ENCODE data around the gene CLEC4M. TPM values are rescaled to one million over a fixed set of nuclear protein-coding genes. Genes with fewer than 3 reads are reported as not detected.

CLEC4M gene
- total RNA-seq, 1 donor from 2014 or later = not detected

- Mint-ChIP-seq H3K4me1 (ENCODE audit: low read depth) (no peaks in the 10 kb centered on the region), H3K27me3 (ENCODE audit: insufficient read depth) (peaks cover 11% of the 10 kb centered on the region), H3K4me3 (no peak overlapping the region), H3K36me3 (ENCODE audit: low read depth) (no peaks in the 10 kb centered on the region), H3K9me3 (peaks cover 7% of the 10 kb centered on the region), H3K27ac (no peak overlapping the region)
- intact Hi-C loops (cut with micrococcal nuclease) = no loop called here
- no peak for DNase-seq (ENCODE audit: low spot score)
These were observed 3.5 kb downstream of the CLEC4M start for GRCh38 chr19:7766535-7766934.

- intact Hi-C loops (cut with micrococcal nuclease) = no loop called here
- peaks cover 11% of the 10 kb centered on the region for H3K27me3 Mint-ChIP-seq (ENCODE audit: insufficient read depth)
- no peaks in the 10 kb centered on the region for H3K36me3 Mint-ChIP-seq (ENCODE audit: low read depth)
- no peak overlapping the region for H3K27ac Mint-ChIP-seq
- H3K4me1 Mint-ChIP-seq (ENCODE audit: low read depth) = peaks cover 6% of the 10 kb centered on the region
- H3K4me3 Mint-ChIP-seq = no peak overlapping the region
- peaks cover 2% of the 10 kb centered on the region for H3K9me3 Mint-ChIP-seq
- no peak for DNase-seq (ENCODE audit: low spot score)
These were observed 4.4 kb downstream of the CLEC4M start for GRCh38 chr19:7767487-7767886.

DNA sequence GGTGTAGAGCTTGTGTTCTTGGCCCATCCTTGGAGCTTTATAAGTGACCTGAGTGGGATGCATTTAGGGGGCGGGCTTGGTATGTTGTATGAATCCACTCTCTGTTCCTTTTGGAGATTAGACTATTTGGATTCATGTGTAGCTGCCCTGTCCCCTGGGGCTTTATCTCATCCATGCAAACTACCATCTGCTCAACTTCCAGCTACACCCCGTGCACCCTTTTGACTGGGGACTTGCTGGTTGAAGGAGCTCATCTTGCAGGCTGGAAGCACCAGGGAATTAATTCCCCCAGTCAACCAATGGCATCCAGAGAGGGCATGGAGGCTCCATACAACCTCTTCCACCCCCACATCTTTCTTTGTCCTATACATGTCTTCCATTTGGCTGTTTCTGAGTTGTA is 6.1 kb downstream of the CLEC4M start:
- Mint-ChIP-seq H3K4me3 (no peak overlapping the region), H3K4me1 (ENCODE audit: low read depth) (peaks cover 13% of the 10 kb centered on the region), H3K36me3 (ENCODE audit: low read depth) (no peaks in the 10 kb centered on the region), H3K27me3 (ENCODE audit: insufficient read depth) (peaks cover 10% of the 10 kb centered on the region), H3K9me3 (no peaks in the 10 kb centered on the region), H3K27ac (no peak overlapping the region)
- DNase-seq (ENCODE audit: low spot score) = no peak
- intact Hi-C loops (cut with micrococcal nuclease) = no loop called here

GRCh38 chr19:7771072-7771471 is 8.0 kb downstream of the CLEC4M start:
- Mint-ChIP-seq H3K4me3 (no peak overlapping the region), H3K4me1 (ENCODE audit: low read depth) (peaks cover 13% of the 10 kb centered on the region), H3K27ac (no peak overlapping the region), H3K9me3 (no peaks in the 10 kb centered on the region), H3K27me3 (ENCODE audit: insufficient read depth) (peaks cover 13% of the 10 kb centered on the region), H3K36me3 (ENCODE audit: low read depth) (no peaks in the 10 kb centered on the region)
- no peak for DNase-seq (ENCODE audit: low spot score)
- intact Hi-C loops (cut with micrococcal nuclease) = no loop called here

DNA sequence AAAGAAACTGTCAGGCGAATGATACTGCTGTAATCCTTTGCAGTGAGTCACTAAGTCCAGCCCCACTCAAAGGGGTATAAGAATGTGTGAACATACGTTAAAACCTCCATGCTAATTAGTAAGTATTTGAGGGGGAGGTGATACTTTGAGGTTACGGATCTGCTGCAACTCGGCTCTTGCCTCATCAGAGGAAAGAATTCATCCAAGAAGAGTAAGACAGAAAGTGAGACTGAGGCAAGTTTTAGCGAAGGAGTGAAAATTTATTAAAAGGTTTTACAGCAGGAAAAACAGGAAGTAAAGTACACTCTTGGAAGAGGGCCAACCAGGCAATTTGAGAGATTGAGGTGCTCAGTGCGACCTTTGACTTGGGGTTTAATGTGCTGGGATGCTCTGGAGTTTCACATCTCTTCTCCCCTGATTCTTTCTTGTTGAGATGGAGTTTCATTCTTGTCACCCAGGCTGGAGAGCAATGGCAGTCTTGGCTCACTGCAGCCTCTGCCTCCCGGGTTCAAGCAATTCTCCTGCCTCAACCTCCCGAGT is 9.8 kb downstream of the CLEC4M start:
- Mint-ChIP-seq H3K27me3 (ENCODE audit: insufficient read depth) (peaks cover 19% of the 10 kb centered on the region), H3K4me1 (ENCODE audit: low read depth) (peaks cover 13% of the 10 kb centered on the region), H3K4me3 (peak overlapping the region; percentile 8), H3K27ac (peak overlapping the region; percentile 61), H3K36me3 (ENCODE audit: low read depth) (no peaks in the 10 kb centered on the region), H3K9me3 (no peaks in the 10 kb centered on the region)
- intact Hi-C loops (cut with micrococcal nuclease) = loop anchor here (1.0 kb wide), 5 partner anchors 22 to 281 kb away; no protein-coding TSS in a partner anchor
- no peak for DNase-seq (ENCODE audit: low spot score)

DNA sequence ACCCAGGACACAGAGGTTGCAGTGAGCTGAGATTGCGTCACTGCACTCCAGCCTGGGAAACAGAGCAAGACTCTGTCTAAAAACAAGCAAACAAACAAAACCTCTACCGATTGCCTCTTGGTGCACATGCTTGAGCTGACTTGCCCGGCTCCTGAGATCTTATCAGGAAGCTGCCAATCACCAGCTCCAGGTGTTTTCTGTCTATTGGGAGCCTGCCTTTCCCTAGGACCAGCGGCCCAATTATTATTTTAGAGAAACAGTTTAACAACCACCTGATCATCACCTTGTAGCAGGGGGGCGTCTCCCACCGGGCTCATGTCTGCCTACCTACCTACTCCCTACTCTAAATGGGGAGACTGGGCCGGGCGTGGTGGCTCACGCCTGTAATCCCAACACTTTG is 10.8 kb downstream of the CLEC4M start:
- H3K36me3 Mint-ChIP-seq (ENCODE audit: low read depth) = no peaks in the 10 kb centered on the region
- intact Hi-C loops (cut with micrococcal nuclease) = no loop called here

GRCh38 chr19:7775761-7776160 is 12.7 kb downstream of the CLEC4M start:
- Mint-ChIP-seq H3K9me3 (no peaks in the 10 kb centered on the region), H3K4me1 (ENCODE audit: low read depth) (peaks cover 13% of the 10 kb centered on the region), H3K4me3 (no peak overlapping the region), H3K27me3 (ENCODE audit: insufficient read depth) (peaks cover 16% of the 10 kb centered on the region), H3K27ac (peak overlapping the region; percentile 55), H3K36me3 (ENCODE audit: low read depth) (no peaks in the 10 kb centered on the region)
- no peak for DNase-seq (ENCODE audit: low spot score)
- intact Hi-C loops (cut with micrococcal nuclease) = no loop called here

More for the DNA sequence above, 10.8 kb downstream of the CLEC4M start:
- no peak overlapping the region for H3K27ac Mint-ChIP-seq
- H3K27me3 Mint-ChIP-seq (ENCODE audit: insufficient read depth) = peaks cover 14% of the 10 kb centered on the region
- no peak for DNase-seq (ENCODE audit: low spot score)
- H3K4me1 Mint-ChIP-seq (ENCODE audit: low read depth) = peaks cover 13% of the 10 kb centered on the region
- H3K4me3 Mint-ChIP-seq = no peak overlapping the region
- H3K9me3 Mint-ChIP-seq = no peaks in the 10 kb centered on the region

DNA sequence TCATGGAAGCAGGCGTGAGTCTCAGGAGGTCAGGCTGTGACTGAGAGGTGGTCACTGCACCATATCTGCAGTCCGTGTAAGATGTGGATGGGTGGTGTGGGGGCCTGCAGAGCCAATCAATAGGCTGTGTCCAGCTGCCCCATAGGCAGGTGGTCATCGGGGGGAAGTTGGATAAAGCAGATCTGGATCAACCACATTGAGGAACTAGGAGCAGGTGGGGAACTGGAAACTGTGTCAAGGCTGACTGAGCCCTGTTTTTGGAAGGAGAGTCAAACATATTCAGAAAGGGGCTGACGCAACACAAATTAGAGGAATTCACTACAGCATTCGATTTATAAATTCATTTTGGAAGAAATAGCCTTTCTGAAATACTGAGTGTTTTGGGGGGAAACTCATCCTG is 15.0 kb downstream of the CLEC4M start:
- no peak overlapping the region for H3K4me3 Mint-ChIP-seq
- intact Hi-C loops (cut with micrococcal nuclease) = no loop called here
- H3K27me3 Mint-ChIP-seq (ENCODE audit: insufficient read depth) = peaks cover 21% of the 10 kb centered on the region
- H3K27ac Mint-ChIP-seq = no peak overlapping the region
- H3K9me3 Mint-ChIP-seq = no peaks in the 10 kb centered on the region
- no peaks in the 10 kb centered on the region for H3K36me3 Mint-ChIP-seq (ENCODE audit: low read depth)
- H3K4me1 Mint-ChIP-seq (ENCODE audit: low read depth) = peaks cover 2% of the 10 kb centered on the region
- DNase-seq (ENCODE audit: low spot score) = no peak

DNA sequence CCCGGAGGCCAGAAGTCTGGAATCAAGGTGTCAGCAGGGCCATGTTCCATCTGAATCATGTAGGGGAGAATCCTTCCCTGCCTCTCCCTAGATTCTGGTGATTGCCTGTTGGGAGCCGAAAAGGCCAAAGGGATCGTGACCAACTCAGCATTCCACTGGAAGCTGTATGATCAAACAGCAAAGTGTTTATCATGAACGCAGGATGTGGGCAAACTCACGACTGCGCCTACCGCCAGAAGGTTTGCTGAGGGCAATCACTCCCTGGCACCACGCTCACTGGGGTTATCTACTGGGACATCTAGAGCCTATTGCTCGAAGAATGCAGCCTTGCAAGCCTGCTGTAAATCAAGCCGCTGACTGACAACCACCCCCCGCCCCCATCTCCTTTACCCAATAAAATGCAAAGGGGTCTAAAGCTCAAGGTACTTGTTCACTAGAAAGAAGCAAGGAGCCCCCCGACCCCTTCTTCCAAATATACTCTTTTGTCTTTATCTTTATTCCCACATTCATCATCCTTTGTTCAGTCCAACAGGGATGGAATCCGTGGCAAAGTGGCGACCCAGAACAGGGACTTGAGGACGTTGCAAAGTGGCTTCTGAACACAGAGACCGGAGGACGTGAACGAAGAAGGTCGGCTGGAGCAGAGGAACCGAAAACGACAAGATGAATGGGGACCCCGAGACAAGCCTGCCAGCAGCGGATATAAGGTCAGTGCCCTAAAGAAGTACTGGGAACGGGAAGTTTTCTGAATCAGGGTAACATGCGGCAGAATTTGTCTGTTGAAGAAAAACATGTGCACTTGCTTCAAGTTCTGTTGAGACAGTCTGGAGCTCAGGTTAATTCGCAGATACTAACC is 16.8 kb downstream of the CLEC4M start:
- no peaks in the 10 kb centered on the region for H3K9me3 Mint-ChIP-seq
- no peaks in the 10 kb centered on the region for H3K4me1 Mint-ChIP-seq (ENCODE audit: low read depth)
- peaks cover 31% of the 10 kb centered on the region for H3K27me3 Mint-ChIP-seq (ENCODE audit: insufficient read depth)
- H3K4me3 Mint-ChIP-seq = no peak overlapping the region
- H3K36me3 Mint-ChIP-seq (ENCODE audit: low read depth) = no peaks in the 10 kb centered on the region
- DNase-seq (ENCODE audit: low spot score) = no peak
- H3K27ac Mint-ChIP-seq = no peak overlapping the region
- intact Hi-C loops (cut with micrococcal nuclease) = no loop called here

- no peak overlapping the region for H3K4me3 Mint-ChIP-seq
- no peak overlapping the region for H3K27ac Mint-ChIP-seq
- peaks cover 4% of the 10 kb centered on the region for H3K9me3 Mint-ChIP-seq
- DNase-seq (ENCODE audit: low spot score) = no peak
- H3K27me3 Mint-ChIP-seq (ENCODE audit: insufficient read depth) = peaks cover 26% of the 10 kb centered on the region
- intact Hi-C loops (cut with micrococcal nuclease) = no loop called here
- no peaks in the 10 kb centered on the region for H3K36me3 Mint-ChIP-seq (ENCODE audit: low read depth)
- H3K4me1 Mint-ChIP-seq (ENCODE audit: low read depth) = no peaks in the 10 kb centered on the region
These were observed 18.1 kb downstream of the CLEC4M start for GRCh38 chr19:7781157-7781556.

DNA sequence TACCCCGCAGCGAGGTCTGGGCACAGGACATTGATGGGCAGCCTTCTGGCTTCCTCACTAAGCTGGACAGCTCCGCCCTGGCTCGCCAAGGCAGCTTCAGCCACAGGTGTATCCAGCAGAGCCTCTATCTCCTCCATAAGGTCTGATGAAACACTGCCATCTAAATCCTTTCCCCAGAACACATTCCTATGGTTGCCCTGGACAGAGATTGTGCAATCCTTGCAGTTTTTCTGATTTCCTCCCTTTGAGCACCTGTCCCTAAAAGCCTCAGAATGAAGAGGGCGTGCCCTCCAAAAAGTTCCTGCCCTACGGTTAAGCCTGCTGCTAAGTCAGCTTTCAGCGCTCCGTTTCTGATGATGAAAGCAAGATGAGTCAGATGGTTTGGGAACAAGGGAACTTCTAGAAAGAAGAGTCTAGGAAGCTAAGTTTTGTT is 21.0 kb downstream of the CLEC4M start:
- H3K27me3 Mint-ChIP-seq (ENCODE audit: insufficient read depth) = peaks cover 38% of the 10 kb centered on the region
- H3K36me3 Mint-ChIP-seq (ENCODE audit: low read depth) = no peaks in the 10 kb centered on the region
- intact Hi-C loops (cut with micrococcal nuclease) = no loop called here
- H3K27ac Mint-ChIP-seq = no peak overlapping the region
- H3K4me1 Mint-ChIP-seq (ENCODE audit: low read depth) = no peaks in the 10 kb centered on the region
- H3K9me3 Mint-ChIP-seq = peaks cover 4% of the 10 kb centered on the region
- no peak for DNase-seq (ENCODE audit: low spot score)
- no peak overlapping the region for H3K4me3 Mint-ChIP-seq

DNA sequence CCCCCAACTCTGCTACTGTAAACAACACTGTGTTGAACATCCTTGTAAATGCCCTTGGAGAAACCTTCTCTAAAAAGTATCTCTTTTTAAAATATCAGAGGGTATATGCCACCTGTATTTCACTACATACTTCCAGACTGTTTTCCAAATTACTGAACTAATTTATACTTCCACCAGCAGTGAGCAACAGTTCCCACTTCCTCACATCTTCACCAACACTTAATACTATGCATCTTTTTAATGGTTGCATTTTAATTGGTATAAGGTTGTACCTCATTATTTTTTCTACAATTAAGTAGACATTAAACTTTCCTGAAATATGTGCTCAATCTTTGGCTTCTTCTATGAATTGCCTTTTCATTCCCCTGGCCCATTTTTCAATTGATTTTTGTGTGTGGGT is 21.8 kb downstream of the CLEC4M start:
- intact Hi-C loops (cut with micrococcal nuclease) = no loop called here
- H3K36me3 Mint-ChIP-seq (ENCODE audit: low read depth) = no peaks in the 10 kb centered on the region

GRCh38 chr19:7787141-7787540 is 24.1 kb downstream of the CLEC4M start:
- Mint-ChIP-seq H3K27me3 (ENCODE audit: insufficient read depth) (peaks cover 52% of the 10 kb centered on the region), H3K36me3 (ENCODE audit: low read depth) (no peaks in the 10 kb centered on the region)

More for the DNA sequence above, 21.8 kb downstream of the CLEC4M start:
- H3K9me3 Mint-ChIP-seq = peaks cover 4% of the 10 kb centered on the region
- no peak overlapping the region for H3K27ac Mint-ChIP-seq
- H3K27me3 Mint-ChIP-seq (ENCODE audit: insufficient read depth) = peaks cover 44% of the 10 kb centered on the region
- DNase-seq (ENCODE audit: low spot score) = no peak
- no peaks in the 10 kb centered on the region for H3K4me1 Mint-ChIP-seq (ENCODE audit: low read depth)
- H3K4me3 Mint-ChIP-seq = no peak overlapping the region

More at GRCh38 chr19:7787141-7787540, 24.1 kb downstream of the CLEC4M start:
- intact Hi-C loops (cut with micrococcal nuclease) = no loop called here
- no peak for DNase-seq (ENCODE audit: low spot score)
- Mint-ChIP-seq H3K27ac (no peak overlapping the region), H3K9me3 (peaks cover 4% of the 10 kb centered on the region), H3K4me1 (ENCODE audit: low read depth) (no peaks in the 10 kb centered on the region), H3K4me3 (no peak overlapping the region)
